HepG2 (cell line): Measurements from ENCODE around the gene LRRC73. TPM values are rescaled to one million over a fixed set of nuclear protein-coding genes. Genes with fewer than 3 reads are reported as not detected.

Experiments used
- AHDC1 ChIP-seq: sonication (generic); formaldehyde crosslinking; IDR thresholded peaks from 2 replicates; pipeline ENCODE4 v1.5.1; 2020; ENCODE audit warnings: mild to moderate bottlenecking, missing genetic modification reagents, borderline replicate concordance
- CENPT ChIP-seq: sonication (generic); formaldehyde crosslinking; IDR thresholded peaks from 2 replicates; pipeline ENCODE4 v1.8.0; 2022; ENCODE audit warnings: low read depth, mild to moderate bottlenecking, moderate library complexity, missing genetic modification reagents
- HOMEZ ChIP-seq: IDR thresholded peaks from 2 replicates; pipeline ENCODE4 v1.6.1; 2016; ENCODE audit warnings: low read depth
- IKZF5 ChIP-seq: IDR thresholded peaks from 2 replicates; pipeline ENCODE4 v1.6.1; 2018; ENCODE audit warnings: missing genetic modification reagents, mild to moderate bottlenecking, missing compliant biosample characterization
- PRMT3 ChIP-seq: sonication (generic); formaldehyde crosslinking; IDR thresholded peaks from 2 replicates; pipeline ENCODE4 v1.8.1; 2022; ENCODE audit warnings: low read depth, mild to moderate bottlenecking, moderate library complexity, missing genetic modification reagents, borderline replicate concordance
- RBAK ChIP-seq: sonication (generic); formaldehyde crosslinking; IDR thresholded peaks from 2 replicates; pipeline ENCODE4 v1.5.1; 2020; ENCODE audit warnings: mild to moderate bottlenecking, missing genetic modification reagents
- RBM22 ChIP-seq: fragments of 200-400 bp; formaldehyde crosslinking; optimal IDR thresholded peaks from 2 replicates; pipeline ENCODE3; 2017; ENCODE audit warnings: mild to moderate bottlenecking, low read length, moderate library complexity
- ZNF142 ChIP-seq: sonication (generic); formaldehyde crosslinking; IDR thresholded peaks from 2 replicates; pipeline ENCODE4 v1.4.0; 2020; ENCODE audit warnings: missing genetic modification reagents
- ZNF501 ChIP-seq: sonication (generic); formaldehyde crosslinking; IDR thresholded peaks from 2 replicates; pipeline ENCODE4 v1.5.1; 2020; ENCODE audit warnings: mild to moderate bottlenecking, moderate library complexity, missing genetic modification reagents
- ZNF580 ChIP-seq: IDR thresholded peaks from 2 replicates; pipeline ENCODE4 v1.6.1; 2016; ENCODE audit warnings: low read depth, borderline replicate concordance
- ZNF713 ChIP-seq: sonication (generic); formaldehyde crosslinking; IDR thresholded peaks from 2 replicates; pipeline ENCODE4 v1.4.0; 2020; ENCODE audit warnings: mild to moderate bottlenecking, missing genetic modification reagents
- ZNF724P ChIP-seq: sonication (generic); formaldehyde crosslinking; IDR thresholded peaks from 2 replicates; pipeline ENCODE4 v1.8.0; 2022; ENCODE audit warnings: missing genetic modification reagents, borderline replicate concordance
- polyA plus RNA-seq, 8 experiments: library from polyadenylated mRNA; depleted of rRNA in 3 of 8; stranded (reverse) in 7 of 8; unstranded in 1 of 8; fragments of >200 nt; fragmentation: Illumina TruSeq in 4 of 8; extraction: Trizol in 4 of 8; gene quantifications; 2 replicates each; pipeline versions ENCODE4 v1.2.1 to v1.2.3, GENCODE V29; 2011 to 2016; ENCODE audit warnings: low read depth in 4 of 8, missing spikeins in 1 of 8, mixed read lengths in 1 of 8; ENCODE audit not compliant: insufficient read depth in 1 of 8
- total RNA-seq, 5 experiments: library from RNA; depleted of rRNA; stranded (reverse); fragments of >200 nt; fragmentation: Illumina TruSeq; extraction: Trizol; gene quantifications; 2 replicates each; pipeline ENCODE4 v1.2.3, GENCODE V29; 2016; ENCODE audit warnings: low read depth in 1 of 5

The LRRC73 gene
- total and polyA plus RNA-seq, 2 of the 13 experiments (the other 11 are each of a cell fraction or from before 2014, with no cell fraction given), result 0.11 to 0.12 TPM

- TF ChIP-seq AHDC1, result peak; percentile 78; the same call in 1 of the 2 replicates
- 0 out of 2 replicates have a peak, but pooled peaks have one; percentile 41 for TF ChIP-seq RBAK (CRISPR knock-in tag)
- peak; percentile 50 for TF ChIP-seq ZNF501 (CRISPR knock-in tag)
- 0 out of 2 replicates have a peak, but pooled peaks have one; percentile 39 for TF ChIP-seq ZNF724P
- TF ChIP-seq ZNF580 (CRISPR knock-in tag), result peak; percentile 41; the same call in 1 of the 2 replicates
- 0 out of 2 replicates have a peak, but pooled peaks have one; percentile 58 for TF ChIP-seq ZNF142 (CRISPR knock-in tag)
- 0 out of 2 replicates have a peak, but pooled peaks have one; percentile 26 for TF ChIP-seq HOMEZ (CRISPR knock-in tag)
- peak; percentile 95 for TF ChIP-seq IKZF5 (CRISPR knock-in tag)
- no peak for TF ChIP-seq CENPT (CRISPR knock-in tag)
- TF ChIP-seq PRMT3 (CRISPR knock-in tag), result no peak
- no peak for TF ChIP-seq RBM22
- TF ChIP-seq ZNF713 (CRISPR knock-in tag), result no peak
These were observed 21.4 kb downstream of the LRRC73 start (continued) for GRCh38 chr6:43488667-43489276.
